IPS-20b (cell line): ENCODE data around the gene ACP4.

Experiments
- H3K27ac ChIP-seq: one replicate; pipeline ENCODE4 v1.5.1; 2013; ENCODE audit warnings: low read length
- H3K27me3 ChIP-seq: 2 replicates; pipeline ENCODE4 v1.6.1; 2013; ENCODE audit warnings: mild to moderate bottlenecking, low read length, inconsistent platforms; ENCODE audit not compliant: insufficient read depth
- H3K36me3 ChIP-seq: 2 replicates; pipeline ENCODE4 v1.6.1; 2013; ENCODE audit warnings: low read depth, mild to moderate bottlenecking, inconsistent platforms, low read length, moderate library complexity; ENCODE audit not compliant: insufficient read depth
- H3K4me1 ChIP-seq: 2 replicates; pipeline ENCODE4 v1.6.1; 2013; ENCODE audit warnings: mild to moderate bottlenecking, control low read depth, inconsistent platforms, low read length, moderate library complexity; ENCODE audit not compliant: insufficient read depth
- H3K4me3 ChIP-seq: 2 replicates; pipeline ENCODE4 v1.5.1; 2013; ENCODE audit warnings: mild to moderate bottlenecking, low read length, inconsistent platforms
- H3K9ac ChIP-seq: 2 replicates; pipeline ENCODE4 v1.6.1; 2013; ENCODE audit warnings: low read depth, mild to moderate bottlenecking, inconsistent platforms, low read length, moderate library complexity
- H3K9me3 ChIP-seq: 2 replicates; pipeline ENCODE4 v1.6.1; 2013; ENCODE audit warnings: mild to moderate bottlenecking, low read depth, low read length, inconsistent platforms; ENCODE audit not compliant: insufficient read depth

ACP4 gene

GRCh38 chr19:50817941-50818858 lies 28.0 kb downstream of the ACP4 start:
- Histone ChIP-seq H3K27me3 (peaks cover 52% of the 10 kb centered on the region), H3K9me3 (peaks cover 3% of the 10 kb centered on the region; the same call in 1 of the 2 replicates), H3K4me1 (peaks cover 3% of the 10 kb centered on the region; the same call in 1 of the 2 replicates), H3K9ac (no peak overlapping the region), H3K27ac (no peak overlapping the region), H3K36me3 (no peaks in the 10 kb centered on the region), H3K4me3 (peak overlapping the region; percentile 74)

- H3K27ac ChIP-seq: no peak overlapping the region
- peaks cover 52% of the 10 kb centered on the region for H3K27me3 ChIP-seq
- H3K4me1 ChIP-seq: peaks cover 3% of the 10 kb centered on the region; the same call in 1 of the 2 replicates
- peak overlapping the region; percentile 74; the same call in 1 of the 2 replicates for H3K4me3 ChIP-seq
- no peak overlapping the region for H3K9ac ChIP-seq
- no peaks in the 10 kb centered on the region for H3K36me3 ChIP-seq
- peaks cover 3% of the 10 kb centered on the region; the same call in 1 of the 2 replicates for H3K9me3 ChIP-seq
Measured at GRCh38 chr19:50818859-50819472, 28.8 kb downstream of the ACP4 start.

GRCh38 chr19:50819636-50820035 lies 29.4 kb downstream of the ACP4 start:
- no peaks in the 10 kb centered on the region for H3K36me3 ChIP-seq
- no peak overlapping the region for H3K9ac ChIP-seq
- H3K27ac ChIP-seq: no peak overlapping the region
- peak overlapping the region; percentile 59; the same call in 1 of the 2 replicates for H3K4me3 ChIP-seq
- H3K4me1 ChIP-seq: peaks cover 3% of the 10 kb centered on the region; the same call in 1 of the 2 replicates
- H3K27me3 ChIP-seq: peaks cover 52% of the 10 kb centered on the region
- H3K9me3 ChIP-seq: peaks cover 3% of the 10 kb centered on the region

GRCh38 chr19:50820086-50820485 lies 29.9 kb downstream of the ACP4 start:
- no peak overlapping the region for H3K9ac ChIP-seq
- peaks cover 3% of the 10 kb centered on the region; the same call in 1 of the 2 replicates for H3K4me1 ChIP-seq
- H3K36me3 ChIP-seq: no peaks in the 10 kb centered on the region
- H3K4me3 ChIP-seq: peak overlapping the region; percentile 59; the same call in 1 of the 2 replicates
- H3K9me3 ChIP-seq: peaks cover 2% of the 10 kb centered on the region
- H3K27ac ChIP-seq: no peak overlapping the region
- H3K27me3 ChIP-seq: peaks cover 52% of the 10 kb centered on the region

GRCh38 chr19:50820549-50821247 lies 30.5 kb downstream of the ACP4 start:
- Histone ChIP-seq H3K9me3 (peaks cover 4% of the 10 kb centered on the region), H3K4me1 (peaks cover 3% of the 10 kb centered on the region; the same call in 1 of the 2 replicates), H3K27me3 (peaks cover 52% of the 10 kb centered on the region), H3K4me3 (peak overlapping the region; percentile 59; the same call in 1 of the 2 replicates), H3K27ac (no peak overlapping the region), H3K9ac (no peak overlapping the region), H3K36me3 (no peaks in the 10 kb centered on the region)

GRCh38 chr19:50821248-50821612 lies 31.0 kb downstream of the ACP4 start:
- Histone ChIP-seq H3K27me3 (peaks cover 52% of the 10 kb centered on the region), H3K9me3 (peaks cover 4% of the 10 kb centered on the region), H3K4me3 (peak overlapping the region; percentile 26; the same call in 1 of the 2 replicates), H3K4me1 (peaks cover 3% of the 10 kb centered on the region; the same call in 1 of the 2 replicates), H3K27ac (no peak overlapping the region), H3K36me3 (no peaks in the 10 kb centered on the region), H3K9ac (no peak overlapping the region)

- no peak overlapping the region for H3K27ac ChIP-seq
- no peak overlapping the region for H3K4me3 ChIP-seq
- H3K36me3 ChIP-seq: no peaks in the 10 kb centered on the region
- peaks cover 4% of the 10 kb centered on the region for H3K9me3 ChIP-seq
- peaks cover 3% of the 10 kb centered on the region; the same call in 1 of the 2 replicates for H3K4me1 ChIP-seq
- no peak overlapping the region for H3K9ac ChIP-seq
- H3K27me3 ChIP-seq: peaks cover 52% of the 10 kb centered on the region
Measured at GRCh38 chr19:50821622-50822021, 31.4 kb downstream of the ACP4 start.

- no peak overlapping the region for H3K4me3 ChIP-seq
- no peaks in the 10 kb centered on the region for H3K36me3 ChIP-seq
- H3K27ac ChIP-seq: no peak overlapping the region
- H3K9me3 ChIP-seq: peaks cover 4% of the 10 kb centered on the region
- peaks cover 3% of the 10 kb centered on the region; the same call in 1 of the 2 replicates for H3K4me1 ChIP-seq
- peaks cover 45% of the 10 kb centered on the region for H3K27me3 ChIP-seq
- H3K9ac ChIP-seq: no peak overlapping the region
Measured at GRCh38 chr19:50822661-50823208, 32.5 kb downstream of the ACP4 start.

- Histone ChIP-seq H3K9me3 (peaks cover 4% of the 10 kb centered on the region), H3K4me1 (peaks cover 3% of the 10 kb centered on the region; the same call in 1 of the 2 replicates), H3K4me3 (no peak within 1 kb of the TSS), H3K27me3 (peaks cover 42% of the 10 kb centered on the region), H3K9ac (no peak within 1 kb of the TSS), H3K36me3 (no peaks in the 10 kb centered on the region), H3K27ac (no peak within 1 kb of the TSS)
Measured at GRCh38 chr19:50823389-50824042, 33.3 kb downstream of the ACP4 start, which contains the start of gene KLK1. Gene KLK1, minus strand, starts transcription at chr19:50823787. Its CDS starts 39 bp downstream, at chr19:50823748.

GRCh38 chr19:50826492-50827240 lies 36.5 kb downstream of the ACP4 start:
- Histone ChIP-seq H3K4me3 (no peak overlapping the region), H3K36me3 (no peaks in the 10 kb centered on the region), H3K9ac (no peak overlapping the region), H3K27me3 (peaks cover 12% of the 10 kb centered on the region), H3K27ac (no peak overlapping the region), H3K4me1 (no peaks in the 10 kb centered on the region), H3K9me3 (peaks cover 4% of the 10 kb centered on the region)
